GM19351 (cell line): ENCODE data around the gene GNG7.
"Not testable (repeated sequence)": the region's sequence is repeated elsewhere in the genome, so short reads cannot be mapped to it uniquely, and the experiment has no call there.

Experiments used
- ATAC-seq: cut with Tn5 transposase; IDR thresholded peaks from one replicate; pipeline ENCODE4 v1.9.1; 2021; ENCODE audit warnings: mild to moderate bottlenecking, moderate library complexity; ENCODE audit not compliant: unreplicated experiment

GNG7 gene

DNA sequence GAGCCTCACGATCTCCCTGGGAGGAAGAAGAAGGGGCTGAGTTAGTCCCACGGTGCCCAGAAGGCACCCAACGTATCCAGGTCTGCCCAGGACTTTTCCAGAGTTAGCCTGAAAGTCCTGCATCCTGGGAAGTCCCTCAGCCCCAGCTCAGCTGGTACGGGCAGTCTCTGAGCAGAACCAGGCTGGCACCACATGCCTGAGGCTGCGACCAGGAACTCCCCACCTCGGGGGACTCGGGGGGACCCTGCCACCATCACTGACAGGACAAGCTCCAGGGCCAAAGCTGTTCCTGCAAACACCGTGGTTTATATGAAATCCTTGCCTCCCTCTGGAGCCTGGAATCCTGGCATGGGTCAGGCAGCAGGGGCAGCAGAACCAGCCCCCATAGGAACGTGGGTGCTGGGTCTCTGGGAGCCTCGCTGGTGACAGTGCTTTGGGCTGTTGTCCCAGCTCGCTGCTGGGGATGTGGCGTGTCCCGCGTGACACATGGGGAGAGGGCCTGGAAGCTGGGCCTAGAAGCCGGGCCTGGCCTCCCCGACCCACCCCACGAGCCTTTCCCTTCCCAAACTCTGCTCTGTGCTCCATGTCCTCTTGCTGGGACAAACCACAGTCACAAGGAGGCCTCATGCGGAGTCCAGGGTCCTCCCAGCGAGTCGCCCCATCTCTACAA is 55.5 kb downstream of the GNG7 start:
- ATAC-seq = no peak

DNA sequence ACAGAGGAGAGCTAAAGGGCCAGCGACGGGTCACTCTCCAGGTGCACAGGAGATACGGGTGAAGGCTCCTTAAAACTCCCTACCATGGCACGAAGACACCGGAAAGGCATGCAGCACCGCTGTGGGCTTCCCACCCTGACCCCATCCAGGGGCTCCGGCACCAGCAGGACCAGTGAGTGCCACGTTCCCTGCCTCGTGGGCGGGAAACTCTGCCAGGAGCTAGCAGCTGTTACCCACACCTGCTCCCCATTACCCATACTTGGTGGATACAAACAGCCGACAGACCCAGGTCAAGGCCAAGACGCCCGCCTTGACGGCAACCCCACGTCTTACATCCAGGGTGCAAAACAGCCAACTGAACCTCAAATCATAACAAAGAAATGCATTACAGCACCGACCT is 56.7 kb downstream of the GNG7 start:
- ATAC-seq = no peak

DNA sequence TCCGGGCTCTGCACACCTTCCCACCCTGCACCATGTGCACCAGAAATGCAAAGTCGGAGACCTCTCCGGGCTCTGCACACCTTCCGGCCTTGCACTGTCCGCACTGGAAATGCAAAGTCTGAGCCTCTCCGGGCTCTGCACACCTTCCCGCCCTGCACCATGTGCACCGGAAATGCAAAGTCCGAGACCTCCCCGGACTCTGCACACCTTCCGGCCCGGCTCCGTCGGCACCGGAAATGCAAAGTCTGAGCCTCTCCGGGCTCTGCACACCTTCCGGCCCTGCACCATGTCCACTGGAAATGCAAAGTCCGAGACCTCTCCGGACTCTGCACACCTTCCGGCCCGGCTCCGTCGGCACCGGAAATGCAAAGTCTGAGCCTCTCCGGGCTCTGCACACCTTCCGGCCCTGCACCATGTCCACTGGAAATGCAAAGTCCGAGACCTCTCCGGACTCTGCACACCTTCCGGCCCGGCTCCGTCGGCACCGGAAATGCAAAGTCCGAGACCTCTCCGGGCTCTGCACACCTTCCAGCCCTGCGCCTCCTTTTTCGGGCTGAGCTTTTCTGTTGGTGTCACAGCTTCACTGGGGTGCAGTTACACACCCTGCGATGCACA is 59.3 kb downstream of the GNG7 start:
- ATAC-seq = not testable (repeated sequence)

DNA sequence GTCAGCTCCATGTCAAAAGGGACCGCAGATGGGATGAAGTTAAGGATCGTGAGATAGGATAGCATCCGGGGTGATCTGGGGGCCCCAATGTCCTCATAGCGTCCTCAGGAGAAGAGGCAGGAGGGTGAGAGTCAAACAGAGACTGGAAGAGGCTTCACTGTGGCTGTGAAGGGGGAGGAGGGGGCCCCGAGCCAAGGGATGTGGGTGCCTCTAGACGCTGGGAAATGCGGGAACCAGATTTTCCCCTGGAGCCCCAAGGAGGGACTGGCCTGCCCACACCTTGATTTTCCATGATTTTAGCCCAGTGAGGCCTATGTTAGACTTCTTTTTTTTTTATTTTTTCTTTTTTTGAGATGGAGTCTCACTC is 61.2 kb downstream of the GNG7 start:
- ATAC-seq = no peak

DNA sequence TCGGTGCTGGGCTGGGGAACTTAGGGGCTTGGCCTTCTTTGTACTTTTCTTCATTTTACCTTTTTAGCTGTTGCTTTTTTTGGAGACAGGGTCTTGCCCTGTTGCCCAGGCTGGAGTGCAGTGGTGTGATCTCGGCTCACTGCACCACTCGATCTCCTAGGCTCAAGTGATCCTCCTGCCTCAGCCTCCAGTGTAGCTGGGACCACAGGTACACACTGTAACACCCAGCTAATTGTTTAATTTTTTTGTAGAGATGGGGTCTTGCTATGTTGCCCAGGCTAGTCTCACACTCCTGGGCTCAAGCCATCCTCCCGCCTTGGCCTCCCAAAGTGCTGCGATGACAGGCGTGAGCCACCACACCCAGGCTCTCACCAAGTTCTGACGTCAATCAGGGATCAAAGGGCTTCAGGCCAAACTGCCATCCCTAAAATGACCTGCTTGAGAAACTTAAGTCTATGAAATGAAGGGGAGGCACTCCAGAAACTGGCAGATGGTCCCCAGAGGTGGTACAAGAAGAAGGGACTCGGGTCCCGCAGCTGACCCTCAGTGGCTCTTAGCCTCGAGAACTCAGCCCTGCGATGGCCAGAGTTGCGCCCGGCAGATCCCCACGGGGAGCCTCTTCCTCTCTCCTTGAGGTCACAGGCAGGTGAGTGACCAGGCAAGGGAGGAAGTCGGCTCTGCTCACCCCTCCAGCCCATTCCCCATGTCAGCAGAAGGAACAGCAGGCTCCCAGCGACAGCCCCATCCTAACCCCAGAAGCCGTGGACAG is 61.7 kb downstream of the GNG7 start:
- no peak for ATAC-seq

DNA sequence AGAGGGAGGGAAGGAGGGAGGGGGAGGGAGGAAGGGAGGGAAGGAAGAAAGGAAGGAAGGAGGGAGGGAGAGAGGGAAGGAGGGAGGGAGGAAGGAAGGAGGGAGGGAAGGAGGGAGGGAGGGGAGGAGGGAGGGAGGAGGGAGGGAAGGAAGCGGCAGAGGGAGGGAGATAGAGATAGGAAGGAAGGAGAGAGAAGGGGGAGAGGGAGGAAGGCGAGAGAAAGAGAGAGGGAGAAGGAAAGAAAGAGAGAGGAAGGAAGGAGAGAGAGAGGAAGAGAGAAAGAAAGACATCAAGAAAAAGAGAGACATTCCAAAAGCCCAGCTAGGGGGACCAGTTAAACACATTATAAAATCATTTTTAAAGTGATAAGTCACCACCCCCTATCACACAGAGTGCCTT is 62.5 kb downstream of the GNG7 start:
- ATAC-seq = no peak

DNA sequence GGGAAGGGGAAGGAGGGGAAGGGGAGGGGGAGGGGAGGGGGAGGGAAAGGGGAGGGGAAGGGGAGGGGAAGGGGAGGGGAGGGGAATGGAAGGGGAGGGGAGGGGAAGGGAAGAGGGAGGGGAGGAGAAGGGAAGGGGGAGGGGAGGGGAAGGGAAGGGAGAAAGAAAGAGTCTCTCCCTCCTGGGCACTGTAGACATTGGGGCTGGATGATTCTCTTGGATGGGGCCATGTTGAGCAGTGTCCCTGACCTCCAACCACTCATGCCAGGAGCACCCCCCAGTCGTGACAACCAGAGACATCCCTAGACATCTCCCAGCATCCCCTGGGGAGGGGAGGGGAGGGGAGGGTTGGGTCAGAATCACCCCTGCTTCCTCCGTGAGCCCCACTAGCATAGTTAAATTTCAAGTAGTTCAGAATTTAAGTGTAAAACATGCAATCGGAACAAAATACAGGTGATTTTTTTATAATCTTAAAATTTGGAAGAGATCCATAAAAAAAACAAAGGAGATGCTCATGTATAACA is 64.0 kb downstream of the GNG7 start:
- ATAC-seq = no peak

DNA sequence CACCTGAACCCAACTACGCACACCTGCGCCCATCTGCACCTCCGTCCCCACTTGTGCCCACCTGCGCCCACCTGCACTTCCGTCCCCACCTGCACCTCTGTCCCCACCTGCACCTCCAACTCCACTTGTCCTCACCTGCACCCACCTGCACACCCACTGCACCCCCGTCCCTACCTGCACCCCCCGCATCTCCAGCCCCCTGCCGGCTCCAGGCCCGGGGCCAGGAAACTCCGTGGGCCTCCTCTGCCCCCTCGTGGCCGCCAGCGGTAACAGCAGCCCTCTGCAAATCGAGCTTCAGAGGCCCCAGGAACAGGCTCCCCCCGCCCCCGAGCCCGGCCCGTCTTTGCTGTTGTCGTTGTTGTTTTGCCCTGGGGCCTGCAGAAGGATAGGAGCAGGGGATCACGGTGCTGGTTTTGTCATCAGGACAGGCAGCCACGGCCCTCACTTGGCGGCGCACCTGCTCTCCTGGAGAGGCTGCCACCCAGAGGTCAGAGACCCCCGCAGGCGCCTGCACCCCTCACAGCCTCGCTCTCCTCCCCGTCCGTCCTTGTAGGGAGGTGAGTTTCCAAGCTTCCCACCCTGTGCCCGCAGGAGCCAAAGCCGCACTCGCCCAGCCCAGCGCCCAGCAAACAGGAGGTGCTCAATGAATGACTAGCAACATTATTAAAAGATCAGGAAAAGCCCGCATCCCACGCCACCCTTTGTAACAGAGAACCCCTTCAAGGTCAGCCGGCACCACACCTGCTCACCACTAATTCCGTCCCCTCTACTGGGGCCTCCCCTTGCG is 65.4 kb downstream of the GNG7 start:
- ATAC-seq = no peak

DNA sequence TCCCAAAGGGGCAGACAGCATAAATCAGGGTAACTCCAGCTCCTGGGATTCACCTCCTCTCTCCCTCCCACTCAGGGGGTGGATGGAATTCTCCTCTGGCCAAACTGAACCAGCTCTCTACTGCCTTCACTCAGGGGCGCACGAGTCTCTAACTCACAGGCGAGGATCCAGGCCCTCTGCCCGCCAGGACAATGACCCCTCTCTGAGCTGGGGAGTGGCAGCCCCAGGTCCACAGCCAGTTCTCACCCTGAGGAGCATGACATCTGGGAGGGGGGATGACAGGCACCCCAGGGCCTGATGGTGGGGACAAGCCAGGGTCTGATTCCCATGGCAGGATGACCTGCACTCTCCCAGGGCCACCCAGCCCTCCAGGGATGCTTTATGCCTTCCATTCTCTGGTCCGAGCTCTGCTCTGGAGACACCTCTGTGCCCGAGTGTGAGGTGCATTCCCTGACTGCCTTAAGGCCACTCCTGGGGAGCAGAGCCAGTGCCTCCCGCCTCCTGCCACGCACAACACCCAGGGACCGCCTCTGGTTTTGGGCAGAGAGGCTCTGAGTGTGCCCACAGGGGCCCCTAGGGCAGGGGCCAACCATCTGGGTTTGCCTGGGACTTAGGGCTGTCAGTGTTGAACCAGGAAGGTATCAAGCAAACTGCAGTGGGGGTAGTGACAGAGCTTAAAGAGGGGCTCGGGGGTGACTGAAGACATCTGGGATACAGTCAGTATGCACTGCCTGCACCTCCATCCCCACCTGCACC is 66.2 kb downstream of the GNG7 start:
- no peak for ATAC-seq

DNA sequence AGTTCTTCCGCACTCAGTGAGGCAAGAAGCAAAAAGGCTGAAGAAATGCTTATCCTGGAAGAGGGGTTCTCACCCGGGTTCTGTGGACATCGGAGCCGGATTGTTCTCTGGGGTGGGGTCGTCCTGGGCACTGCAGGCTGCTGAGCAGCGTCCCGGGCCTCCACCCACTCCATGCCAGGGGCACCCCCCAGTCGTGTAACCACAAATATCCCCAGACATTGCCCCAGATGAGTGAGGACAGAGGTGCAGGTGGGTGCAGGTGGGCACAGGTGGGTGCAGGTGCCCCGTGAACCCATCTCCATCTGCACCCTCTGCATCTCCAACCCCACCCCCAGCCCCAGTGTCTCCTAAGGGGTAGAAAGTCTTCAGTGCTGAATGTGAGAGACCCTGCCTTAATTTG is 67.5 kb downstream of the GNG7 start:
- ATAC-seq = no peak

DNA sequence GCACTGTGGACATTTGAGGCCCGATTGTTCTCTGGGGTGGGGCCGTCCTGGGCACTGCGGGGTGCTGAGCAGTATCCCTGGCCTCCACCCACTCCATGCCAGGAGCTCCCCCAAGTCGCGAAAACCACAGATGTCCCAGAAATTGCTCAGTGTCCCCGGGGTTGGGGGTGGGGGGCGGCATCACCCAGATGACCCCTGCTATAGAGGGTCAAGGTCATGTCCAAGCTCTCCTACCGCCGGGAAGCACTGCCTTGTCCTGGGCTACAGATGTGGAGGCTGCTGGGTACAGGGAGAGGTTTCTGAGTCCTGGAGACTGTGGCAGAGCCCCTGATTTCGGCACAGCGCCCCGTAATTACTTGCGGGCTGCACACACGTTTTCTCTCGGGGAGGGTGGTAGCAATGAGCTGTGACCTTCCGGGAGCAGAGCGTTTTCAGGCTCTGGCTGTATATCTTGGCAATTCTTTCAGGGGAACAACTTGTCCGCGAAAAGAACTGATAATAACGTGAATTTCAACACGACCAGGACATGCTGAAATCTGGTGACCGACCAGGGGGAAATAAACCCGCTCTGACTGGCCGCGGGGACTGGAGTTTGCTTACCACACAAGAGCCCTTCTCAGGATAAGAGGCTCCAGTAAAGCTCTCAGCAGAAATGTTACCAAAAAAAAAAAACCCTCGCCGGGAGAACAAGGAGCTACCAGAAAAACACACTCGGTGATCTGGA is 68.1 kb downstream of the GNG7 start:
- no peak for ATAC-seq

DNA sequence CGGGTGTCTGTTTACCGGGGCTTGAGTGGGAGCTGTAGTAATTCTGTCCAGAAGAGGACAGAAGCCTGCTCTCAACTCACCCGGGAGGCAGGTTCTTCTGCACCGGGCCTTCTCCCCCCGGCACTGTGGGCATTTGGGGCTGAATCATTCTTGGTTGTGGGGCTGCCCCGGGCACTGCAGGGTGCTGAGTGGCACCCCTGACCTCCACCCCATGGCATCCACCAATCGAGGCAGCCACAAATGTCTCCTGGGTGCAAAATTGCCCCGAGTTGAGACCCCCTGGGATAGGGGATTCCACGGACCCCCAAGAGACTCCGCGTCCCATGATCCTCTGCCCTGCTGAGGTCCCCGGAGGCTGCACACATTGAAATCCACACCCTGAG is 68.8 kb downstream of the GNG7 start:
- no peak for ATAC-seq

DNA sequence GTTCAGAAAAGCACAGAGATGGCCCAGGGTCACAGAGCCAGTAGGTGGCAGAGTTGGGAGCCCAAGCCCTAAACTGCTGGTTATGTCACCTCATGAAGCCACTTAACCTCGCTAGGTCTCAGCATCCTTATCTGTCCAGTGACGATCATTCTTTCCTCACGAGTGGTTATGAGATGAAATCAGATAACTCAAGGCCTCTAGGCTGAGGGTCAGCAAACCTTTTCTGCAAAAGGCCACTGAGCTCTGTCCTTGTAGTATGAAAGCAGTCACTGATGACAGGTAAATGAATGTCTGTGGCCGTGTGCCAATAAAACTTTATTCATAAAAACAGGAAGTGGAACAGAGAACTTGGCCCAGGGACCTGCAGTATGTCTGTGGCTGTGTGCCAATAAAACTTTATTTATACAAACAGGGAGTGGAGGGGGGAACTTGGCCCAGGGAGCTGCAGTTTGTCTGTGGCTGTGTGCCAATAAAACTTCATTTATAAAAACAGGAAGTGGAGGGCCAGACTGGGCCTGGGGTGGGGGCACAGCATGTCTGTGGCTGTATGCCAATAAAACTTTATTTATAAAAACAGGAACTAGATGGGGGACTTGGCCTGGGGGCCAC is 71.2 kb downstream of the GNG7 start:
- ATAC-seq = no peak

DNA sequence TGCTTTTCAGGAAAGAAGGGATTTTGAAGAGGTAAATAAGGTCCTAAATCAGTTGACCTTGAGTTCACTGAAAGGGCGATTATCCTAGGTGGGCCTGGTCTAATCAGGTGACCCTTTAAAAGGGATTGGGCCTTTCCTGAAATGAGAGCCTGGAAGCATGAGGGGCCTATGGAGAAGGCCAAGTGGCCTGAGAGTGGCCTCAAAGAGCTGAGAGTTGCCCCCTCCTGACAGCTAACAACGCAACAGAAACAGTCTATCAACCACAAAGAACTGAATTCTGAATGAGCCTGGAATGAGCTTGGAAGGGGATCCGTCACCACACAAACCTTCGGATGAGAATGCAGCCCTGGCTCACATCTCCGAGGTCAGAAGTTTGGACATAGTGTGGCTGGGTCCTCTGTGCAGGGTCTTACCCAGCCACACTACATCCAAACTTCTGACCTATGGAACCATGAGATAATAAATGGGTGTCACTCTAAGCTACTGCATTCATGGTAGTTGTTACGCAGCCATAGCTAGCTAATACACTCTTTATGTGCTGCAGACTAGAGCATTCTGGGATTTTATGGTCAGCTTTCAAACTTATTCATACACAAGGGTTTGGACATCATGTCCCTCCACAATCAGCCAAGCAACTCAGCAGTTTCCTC is 72.0 kb downstream of the GNG7 start:
- no peak for ATAC-seq

DNA sequence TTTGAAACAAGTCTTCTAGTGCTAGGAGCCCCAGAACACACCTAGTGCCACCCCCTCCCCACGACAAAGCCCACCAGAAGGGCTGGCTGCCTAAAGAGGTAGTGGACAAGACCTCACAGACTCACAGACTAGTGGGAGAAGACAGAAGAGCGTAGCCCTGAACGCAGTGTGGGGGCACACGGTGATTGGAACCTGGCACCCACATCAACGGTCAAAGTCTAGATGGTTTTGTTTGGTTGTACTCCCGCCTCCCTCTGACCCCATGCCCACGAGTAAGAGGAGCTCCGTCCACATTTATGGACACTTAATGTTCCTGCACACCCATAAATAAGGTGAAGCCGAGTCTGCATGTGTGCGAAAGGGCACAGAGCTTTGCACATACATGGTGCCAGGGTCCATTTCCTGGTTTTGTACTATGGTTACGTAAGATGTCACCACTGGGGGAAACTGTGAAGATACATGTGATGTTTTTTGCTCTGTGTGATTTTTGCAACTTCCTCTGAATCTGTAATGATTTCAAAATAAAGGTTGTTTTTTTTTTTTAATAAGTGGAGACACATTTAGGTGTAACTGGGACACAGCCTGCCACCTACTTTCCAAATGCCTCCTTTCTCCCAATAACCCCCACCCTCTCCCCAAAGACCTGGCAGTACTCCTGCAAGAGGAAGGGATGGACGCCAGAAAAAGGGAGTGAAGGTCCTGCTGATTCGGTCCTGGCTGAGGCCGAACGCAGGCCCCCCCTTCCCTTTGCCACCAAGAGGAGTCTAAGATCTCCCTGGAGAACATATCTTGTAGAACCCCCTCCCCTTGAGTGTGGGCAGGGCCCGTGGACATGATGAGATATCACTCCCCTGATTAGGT is 72.8 kb downstream of the GNG7 start:
- no peak for ATAC-seq

DNA sequence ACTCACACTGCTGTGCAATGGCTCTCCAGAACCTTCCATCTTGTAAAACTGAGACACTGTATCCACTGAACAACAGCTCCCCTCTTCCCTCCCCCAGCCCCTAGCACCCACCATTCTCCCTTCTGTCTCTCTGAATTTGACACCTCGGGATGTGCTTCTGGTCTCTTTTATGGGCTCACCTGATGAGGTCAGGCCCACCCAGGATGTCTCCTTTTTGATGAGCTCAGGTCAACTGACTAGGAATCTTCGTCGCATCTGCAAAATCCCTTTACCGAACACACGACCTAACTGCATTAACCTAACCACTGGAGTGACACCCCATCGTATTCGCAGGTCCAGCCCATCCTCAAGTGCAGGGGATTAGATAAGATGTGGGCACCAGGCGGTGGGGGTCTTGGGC is 73.9 kb downstream of the GNG7 start:
- no peak for ATAC-seq

DNA sequence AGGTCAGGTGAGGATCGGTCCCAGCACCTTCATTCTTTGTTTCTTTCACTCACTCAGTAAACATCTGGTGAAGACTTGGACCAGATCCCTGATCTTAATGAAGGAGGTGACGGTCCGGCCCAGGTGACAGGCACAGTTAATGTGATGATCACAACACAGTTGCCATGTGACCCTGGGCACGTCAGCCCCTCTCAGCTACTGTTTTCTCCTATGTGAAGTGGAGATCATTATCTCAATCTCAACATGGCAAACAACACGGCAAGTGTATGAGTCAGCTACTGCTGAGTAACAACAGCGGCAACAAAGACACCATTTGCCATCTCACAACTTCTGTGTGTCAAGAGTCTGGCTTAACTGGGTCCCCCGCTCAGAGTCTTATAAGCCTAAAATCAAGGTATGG is 74.6 kb downstream of the GNG7 start:
- ATAC-seq = no peak

DNA sequence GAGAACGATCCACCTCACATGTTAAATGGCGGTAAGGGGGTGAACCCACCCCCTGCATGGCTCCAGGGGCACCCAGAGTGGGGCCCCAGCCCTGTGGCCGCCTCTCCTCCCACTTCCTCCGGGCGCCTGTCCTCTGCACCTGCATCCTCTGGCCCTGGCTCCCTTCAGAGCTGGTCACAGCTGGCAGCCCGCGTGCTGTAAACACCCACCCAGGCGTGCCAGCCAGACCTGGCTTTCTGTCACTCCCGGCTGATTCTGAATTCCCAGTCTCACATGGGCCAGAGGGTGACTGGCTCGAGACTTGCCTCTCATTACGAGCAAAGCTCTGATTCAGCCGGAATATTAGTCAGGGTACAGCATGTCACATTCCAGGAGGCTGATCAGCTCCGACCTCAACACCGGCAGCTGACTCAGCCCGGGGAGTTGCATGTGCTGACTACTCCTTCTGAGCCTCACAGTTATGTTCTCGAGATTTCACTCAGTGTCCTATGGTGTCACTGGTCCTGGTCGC is 75.1 kb downstream of the GNG7 start:
- ATAC-seq = no peak
